ENCODE measurements around the gene CACNA1S.
A peak's percentile ranks its signal among the peaks of the same experiment; 100 is the strongest.

Gene CACNA1S

DNA sequence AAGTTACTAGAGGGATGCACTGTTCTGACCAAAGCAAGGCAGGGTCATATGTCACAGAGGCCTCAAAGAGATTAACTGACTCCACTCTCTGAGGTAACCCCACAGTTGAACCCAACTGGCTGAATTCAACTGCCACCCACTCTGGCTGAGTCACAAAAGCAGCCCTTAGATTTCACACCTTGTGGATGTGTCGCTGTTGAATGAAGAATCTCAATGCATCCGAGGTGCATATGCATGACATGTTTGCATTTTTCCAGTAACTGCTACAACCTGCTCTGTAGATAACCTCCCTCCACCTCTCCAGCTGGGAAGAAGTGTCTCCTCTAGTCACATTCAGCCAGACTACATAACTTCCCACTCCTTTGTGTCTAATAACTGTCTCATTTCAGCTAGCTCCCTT is 60.8 kb downstream of the CACNA1S start:
- H3K36me3 ChIP-seq (ENCODE audit: control insufficient read depth, insufficient read depth, low read length) = no peaks in the 10 kb centered on the region
- no peaks in the 10 kb centered on the region for H3K4me1 ChIP-seq (ENCODE audit: control insufficient read depth, insufficient read depth, low read length)
- no peak overlapping the region for H3K9ac ChIP-seq (ENCODE audit: low read depth, low read length)
- no peaks in the 10 kb centered on the region for H3K9me3 ChIP-seq (ENCODE audit: control insufficient read depth, insufficient read depth, low read length)
- no peaks in the 10 kb centered on the region for H3K27me3 ChIP-seq (ENCODE audit: control insufficient read depth, insufficient read depth, low read length)
- H3K4me3 ChIP-seq (ENCODE audit: low read depth, low read length) = no peak overlapping the region

DNA sequence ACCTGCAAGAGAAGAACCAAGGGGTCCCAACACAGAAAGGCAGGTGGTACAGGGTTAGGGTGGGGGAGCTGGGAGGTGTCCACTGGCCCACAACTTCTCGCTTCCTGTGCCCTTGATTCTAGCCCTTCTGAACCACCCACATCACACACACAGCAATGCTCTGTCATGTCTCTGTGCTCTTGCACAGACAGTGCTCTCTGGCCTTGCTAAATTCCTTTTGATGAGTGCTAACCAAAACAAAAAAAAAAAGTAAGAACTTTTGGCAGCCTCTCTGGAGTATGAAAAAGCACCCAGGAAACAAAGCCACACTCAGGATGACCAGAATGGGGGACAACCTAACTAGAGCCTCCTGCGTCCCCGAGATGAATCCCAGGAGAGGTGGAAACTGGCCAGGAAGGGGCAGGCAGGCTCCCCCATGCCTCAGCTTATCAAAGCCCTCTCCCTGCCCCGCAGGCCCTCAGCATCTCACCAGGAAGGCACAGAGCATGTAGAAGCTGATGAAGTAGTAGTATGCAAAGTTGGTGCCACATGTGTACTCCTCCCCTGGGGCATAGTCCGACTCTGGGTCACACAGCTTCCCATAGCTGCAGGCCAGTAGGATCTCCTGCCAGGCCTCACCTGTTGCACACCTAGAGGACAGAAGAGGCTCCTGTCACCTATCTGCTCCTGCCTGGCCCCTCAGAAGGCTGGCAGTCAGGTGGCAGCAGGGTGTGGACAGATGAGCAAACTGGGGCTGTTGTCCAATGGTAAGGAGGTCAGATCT is 61.5 kb downstream of the CACNA1S start:
- no peak overlapping the region for H3K9ac ChIP-seq (ENCODE audit: low read depth, low read length)
- no peaks in the 10 kb centered on the region for H3K36me3 ChIP-seq (ENCODE audit: control insufficient read depth, insufficient read depth, low read length)
- no peaks in the 10 kb centered on the region for H3K27me3 ChIP-seq (ENCODE audit: control insufficient read depth, insufficient read depth, low read length)
- no peaks in the 10 kb centered on the region for H3K9me3 ChIP-seq (ENCODE audit: control insufficient read depth, insufficient read depth, low read length)
- no peaks in the 10 kb centered on the region for H3K4me1 ChIP-seq (ENCODE audit: control insufficient read depth, insufficient read depth, low read length)
- no peak overlapping the region for H3K4me3 ChIP-seq (ENCODE audit: low read depth, low read length)

DNA sequence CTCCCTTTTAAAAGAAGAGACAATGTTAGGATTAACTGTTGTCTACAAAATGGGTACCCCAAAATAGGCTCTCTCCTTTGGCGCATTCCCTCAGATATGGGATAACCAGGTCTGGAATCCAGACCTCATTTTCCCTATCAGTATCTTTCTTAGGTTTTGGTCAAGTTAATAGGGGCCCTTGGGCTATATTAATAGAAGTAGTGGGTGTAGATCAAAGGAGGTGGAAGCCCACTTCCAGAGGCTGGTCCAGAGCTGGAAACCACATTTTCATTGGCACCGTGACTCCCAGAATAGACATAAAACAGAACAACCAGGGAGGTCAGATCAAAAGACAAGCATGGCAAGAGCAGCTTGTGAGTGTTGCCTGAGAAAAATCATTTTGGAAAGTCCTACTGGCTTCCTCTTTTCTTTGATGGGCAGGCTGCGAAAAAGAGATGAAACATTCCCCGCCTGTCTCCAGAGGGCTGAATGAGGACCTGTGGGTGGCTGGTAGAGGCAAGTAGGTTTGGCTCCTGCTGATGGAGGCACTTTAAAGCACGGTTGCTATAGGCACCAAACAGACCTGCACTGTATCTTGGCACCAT is 62.9 kb downstream of the CACNA1S start:
- Histone ChIP-seq H3K9ac (ENCODE audit: low read depth, low read length) (no peak overlapping the region), H3K36me3 (ENCODE audit: control insufficient read depth, insufficient read depth, low read length) (no peaks in the 10 kb centered on the region), H3K4me1 (ENCODE audit: control insufficient read depth, insufficient read depth, low read length) (no peaks in the 10 kb centered on the region), H3K27me3 (ENCODE audit: control insufficient read depth, insufficient read depth, low read length) (no peaks in the 10 kb centered on the region), H3K9me3 (ENCODE audit: control insufficient read depth, insufficient read depth, low read length) (no peaks in the 10 kb centered on the region), H3K4me3 (ENCODE audit: low read depth, low read length) (no peak overlapping the region)

DNA sequence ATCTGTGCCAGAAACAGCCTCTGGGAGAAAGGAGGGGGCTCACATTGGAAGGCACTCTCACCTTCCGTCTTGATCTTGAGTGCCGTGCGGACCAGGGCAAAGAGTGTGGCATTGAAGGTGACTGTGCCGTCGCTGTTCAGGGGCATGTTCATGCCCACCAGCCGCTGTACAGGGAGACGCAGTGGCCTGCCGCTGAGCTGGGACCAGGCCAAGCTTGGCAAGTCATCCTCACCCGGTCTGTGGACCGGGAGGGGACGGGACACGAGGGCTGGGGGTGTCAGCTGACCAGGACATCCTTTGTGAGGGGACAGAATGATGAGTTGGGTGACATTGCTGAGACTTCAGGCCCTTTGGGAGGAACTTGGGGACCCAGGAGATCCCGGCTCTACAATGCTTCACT is 63.7 kb downstream of the CACNA1S start:
- Histone ChIP-seq H3K4me1 (ENCODE audit: control insufficient read depth, insufficient read depth, low read length) (no peaks in the 10 kb centered on the region), H3K4me3 (ENCODE audit: low read depth, low read length) (no peak overlapping the region), H3K36me3 (ENCODE audit: control insufficient read depth, insufficient read depth, low read length) (no peaks in the 10 kb centered on the region), H3K27me3 (ENCODE audit: control insufficient read depth, insufficient read depth, low read length) (no peaks in the 10 kb centered on the region), H3K9me3 (ENCODE audit: control insufficient read depth, insufficient read depth, low read length) (no peaks in the 10 kb centered on the region), H3K9ac (ENCODE audit: low read depth, low read length) (no peak overlapping the region)

DNA sequence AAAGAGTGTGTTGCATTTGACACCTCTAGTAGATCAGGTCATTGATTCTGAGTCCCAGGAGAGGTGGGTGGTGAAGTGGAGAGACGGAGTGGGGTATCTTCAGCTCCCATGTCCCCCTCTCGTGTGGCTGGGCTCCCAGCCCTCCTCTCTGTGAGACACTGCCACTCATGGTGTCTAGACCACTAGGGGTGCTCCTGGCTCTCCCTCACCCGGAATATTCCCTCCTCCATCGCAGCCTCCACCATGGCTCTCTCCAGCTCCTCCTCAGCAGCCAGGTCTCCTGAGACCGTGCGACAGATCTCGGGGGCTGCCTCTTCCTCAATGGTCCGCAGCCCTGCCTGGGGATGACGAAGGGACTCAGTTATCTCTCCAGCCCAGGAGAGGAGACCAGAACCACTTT is 68.1 kb downstream of the CACNA1S start:
- H3K9ac ChIP-seq (ENCODE audit: low read depth, low read length) = no peak overlapping the region
- no peak overlapping the region for H3K4me3 ChIP-seq (ENCODE audit: low read depth, low read length)
- H3K27me3 ChIP-seq (ENCODE audit: control insufficient read depth, insufficient read depth, low read length) = no peaks in the 10 kb centered on the region
- H3K4me1 ChIP-seq (ENCODE audit: control insufficient read depth, insufficient read depth, low read length) = no peaks in the 10 kb centered on the region
- no peaks in the 10 kb centered on the region for H3K36me3 ChIP-seq (ENCODE audit: control insufficient read depth, insufficient read depth, low read length)
- no peaks in the 10 kb centered on the region for H3K9me3 ChIP-seq (ENCODE audit: control insufficient read depth, insufficient read depth, low read length)

DNA sequence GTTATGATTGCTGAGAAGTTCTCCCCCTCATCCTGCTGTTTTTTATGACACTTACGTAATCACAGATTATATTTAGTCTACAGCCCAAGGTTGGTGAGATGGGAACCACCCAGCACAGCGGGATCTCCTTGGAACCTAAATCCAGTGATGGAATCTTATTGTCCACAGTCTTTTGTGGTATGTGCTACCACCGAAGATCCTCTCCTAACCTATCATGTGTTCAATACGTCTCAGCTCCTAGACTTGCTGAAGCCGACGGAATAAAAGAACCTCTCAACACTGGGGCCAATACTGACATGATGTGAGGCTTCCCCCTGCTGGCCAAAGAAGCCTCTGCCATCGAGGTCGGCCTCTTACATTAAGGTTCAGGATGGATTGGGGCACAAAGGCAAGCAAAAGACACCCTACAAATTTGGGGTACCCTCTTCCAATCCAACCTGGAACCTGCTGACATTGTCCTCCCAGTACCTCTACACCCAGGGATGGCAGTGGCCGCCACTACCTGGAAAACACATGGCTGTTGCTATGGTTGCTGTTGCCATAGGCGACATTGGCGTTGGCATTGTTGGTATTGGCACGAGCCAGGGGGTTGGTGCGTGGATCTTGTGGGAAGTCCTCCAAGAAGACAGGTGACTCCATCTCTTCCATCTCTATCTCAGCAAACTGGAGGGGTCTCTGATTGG is 69.3 kb downstream of the CACNA1S start:
- Histone ChIP-seq H3K27me3 (ENCODE audit: control insufficient read depth, insufficient read depth, low read length) (no peaks in the 10 kb centered on the region), H3K9ac (ENCODE audit: low read depth, low read length) (no peak overlapping the region), H3K4me3 (ENCODE audit: low read depth, low read length) (no peak overlapping the region), H3K36me3 (ENCODE audit: control insufficient read depth, insufficient read depth, low read length) (no peaks in the 10 kb centered on the region), H3K4me1 (ENCODE audit: control insufficient read depth, insufficient read depth, low read length) (no peaks in the 10 kb centered on the region), H3K9me3 (ENCODE audit: control insufficient read depth, insufficient read depth, low read length) (no peaks in the 10 kb centered on the region)

DNA sequence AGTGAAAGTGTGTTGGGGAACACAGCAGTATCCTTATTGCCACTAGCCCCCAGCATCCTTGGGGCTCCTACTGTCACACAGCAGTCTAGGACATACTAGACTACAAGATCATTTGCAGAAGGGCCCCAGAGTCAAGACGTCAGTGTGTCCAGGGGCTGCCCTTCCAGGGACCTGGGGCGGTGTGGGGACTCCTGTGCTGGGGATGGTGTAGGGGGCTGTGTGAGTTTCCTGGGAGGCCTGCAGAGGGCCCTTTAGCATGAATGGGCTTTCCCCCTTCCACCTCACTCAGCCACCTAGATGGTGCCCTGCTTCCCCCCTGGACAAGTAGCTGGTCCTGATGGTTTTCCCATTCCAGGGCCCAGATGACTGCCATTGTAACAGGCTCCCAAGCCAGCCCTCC is 71.2 kb downstream of the CACNA1S start:
- H3K27me3 ChIP-seq (ENCODE audit: control insufficient read depth, insufficient read depth, low read length) = no peaks in the 10 kb centered on the region
- no peak overlapping the region for H3K9ac ChIP-seq (ENCODE audit: low read depth, low read length)
- no peak overlapping the region for H3K4me3 ChIP-seq (ENCODE audit: low read depth, low read length)
- no peaks in the 10 kb centered on the region for H3K36me3 ChIP-seq (ENCODE audit: control insufficient read depth, insufficient read depth, low read length)
- no peaks in the 10 kb centered on the region for H3K4me1 ChIP-seq (ENCODE audit: control insufficient read depth, insufficient read depth, low read length)
- no peaks in the 10 kb centered on the region for H3K9me3 ChIP-seq (ENCODE audit: control insufficient read depth, insufficient read depth, low read length)

DNA sequence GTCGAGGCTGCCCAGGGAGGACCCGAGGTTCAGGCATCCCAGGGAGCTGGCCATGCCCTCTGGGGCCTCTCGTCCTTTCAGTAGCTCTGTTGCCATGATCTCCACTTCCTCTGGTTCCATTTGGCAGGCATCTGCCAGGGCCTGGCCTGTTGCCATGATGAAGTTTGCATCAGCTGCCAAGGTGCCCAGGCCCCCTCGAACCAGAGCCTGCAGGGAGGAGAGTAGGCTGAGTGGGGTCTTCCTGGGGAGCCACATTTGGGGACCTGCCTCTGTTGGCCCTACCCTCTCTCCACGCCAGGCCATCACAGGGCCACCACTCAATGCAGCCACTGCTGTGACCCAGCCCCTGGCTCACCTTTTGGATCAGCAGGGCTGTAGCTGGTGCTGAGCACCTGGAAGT is 72.3 kb downstream of the CACNA1S start:
- no peaks in the 10 kb centered on the region for H3K4me1 ChIP-seq (ENCODE audit: control insufficient read depth, insufficient read depth, low read length)
- H3K9ac ChIP-seq (ENCODE audit: low read depth, low read length) = no peak overlapping the region
- H3K36me3 ChIP-seq (ENCODE audit: control insufficient read depth, insufficient read depth, low read length) = no peaks in the 10 kb centered on the region
- no peaks in the 10 kb centered on the region for H3K27me3 ChIP-seq (ENCODE audit: control insufficient read depth, insufficient read depth, low read length)
- no peaks in the 10 kb centered on the region for H3K9me3 ChIP-seq (ENCODE audit: control insufficient read depth, insufficient read depth, low read length)
- H3K4me3 ChIP-seq (ENCODE audit: low read depth, low read length) = no peak overlapping the region

DNA sequence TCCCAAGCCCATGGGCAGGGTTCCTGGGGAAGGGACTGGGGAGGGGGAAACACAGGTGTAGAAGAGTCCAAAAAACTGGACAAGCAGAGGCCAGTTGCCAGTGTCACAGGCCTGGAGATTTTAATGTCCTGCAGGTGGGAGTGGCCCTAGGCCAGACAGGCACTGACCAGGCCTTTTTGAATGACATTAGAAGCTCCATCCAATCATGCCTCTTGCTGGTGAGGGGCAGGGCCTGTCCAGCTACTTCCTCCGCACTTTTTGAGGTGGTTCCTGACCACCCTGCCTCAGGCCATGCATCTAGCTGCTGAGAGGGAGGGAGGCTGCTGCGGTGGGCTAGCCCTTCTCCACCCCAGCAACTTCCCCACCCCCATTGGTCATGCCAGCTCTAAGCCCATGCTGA is 72.8 kb downstream of the CACNA1S start:
- no peak overlapping the region for H3K4me3 ChIP-seq (ENCODE audit: low read depth, low read length)
- no peaks in the 10 kb centered on the region for H3K36me3 ChIP-seq (ENCODE audit: control insufficient read depth, insufficient read depth, low read length)
- no peaks in the 10 kb centered on the region for H3K4me1 ChIP-seq (ENCODE audit: control insufficient read depth, insufficient read depth, low read length)
- H3K9me3 ChIP-seq (ENCODE audit: control insufficient read depth, insufficient read depth, low read length) = no peaks in the 10 kb centered on the region
- no peak overlapping the region for H3K9ac ChIP-seq (ENCODE audit: low read depth, low read length)
- H3K27me3 ChIP-seq (ENCODE audit: control insufficient read depth, insufficient read depth, low read length) = no peaks in the 10 kb centered on the region

DNA sequence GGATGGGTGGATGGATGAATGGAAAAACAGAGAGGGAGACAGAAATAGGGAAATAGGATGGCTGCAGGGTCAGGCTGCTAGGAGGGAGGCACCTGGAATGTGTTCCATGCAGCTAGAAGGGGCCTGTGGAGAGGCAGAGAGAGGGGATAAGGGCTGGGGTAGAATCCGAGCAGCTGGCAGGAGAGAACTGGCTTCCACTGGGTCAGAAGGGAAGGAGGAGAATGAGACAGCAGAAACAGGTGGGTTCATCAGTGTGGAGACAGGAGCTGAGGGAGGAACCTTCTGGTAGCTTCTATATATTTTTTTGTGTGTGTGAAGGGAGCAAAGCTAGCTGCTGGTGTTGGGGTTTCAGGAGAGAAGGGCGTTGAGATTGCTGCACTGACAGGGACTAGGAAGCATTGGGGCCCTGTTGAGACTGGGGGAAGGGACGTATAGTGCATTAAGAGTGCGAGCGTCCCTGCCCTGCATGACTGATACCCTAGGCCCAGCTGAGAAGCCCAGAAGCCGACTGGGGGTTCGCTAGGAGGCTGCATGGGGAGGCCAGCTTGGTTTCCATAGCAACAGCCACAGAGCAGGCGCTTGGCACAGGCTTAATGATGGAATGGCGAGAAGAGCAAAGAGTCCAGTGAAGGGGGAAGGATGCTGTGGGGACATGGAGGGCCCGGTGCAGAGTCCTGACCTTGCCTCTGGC is 73.9 kb downstream of the CACNA1S start:
- no peaks in the 10 kb centered on the region for H3K36me3 ChIP-seq (ENCODE audit: control insufficient read depth, insufficient read depth, low read length)
- no peak overlapping the region for H3K9ac ChIP-seq (ENCODE audit: low read depth, low read length)
- H3K9me3 ChIP-seq (ENCODE audit: control insufficient read depth, insufficient read depth, low read length) = no peaks in the 10 kb centered on the region
- no peaks in the 10 kb centered on the region for H3K4me1 ChIP-seq (ENCODE audit: control insufficient read depth, insufficient read depth, low read length)
- no peaks in the 10 kb centered on the region for H3K27me3 ChIP-seq (ENCODE audit: control insufficient read depth, insufficient read depth, low read length)
- no peak overlapping the region for H3K4me3 ChIP-seq (ENCODE audit: low read depth, low read length)

DNA sequence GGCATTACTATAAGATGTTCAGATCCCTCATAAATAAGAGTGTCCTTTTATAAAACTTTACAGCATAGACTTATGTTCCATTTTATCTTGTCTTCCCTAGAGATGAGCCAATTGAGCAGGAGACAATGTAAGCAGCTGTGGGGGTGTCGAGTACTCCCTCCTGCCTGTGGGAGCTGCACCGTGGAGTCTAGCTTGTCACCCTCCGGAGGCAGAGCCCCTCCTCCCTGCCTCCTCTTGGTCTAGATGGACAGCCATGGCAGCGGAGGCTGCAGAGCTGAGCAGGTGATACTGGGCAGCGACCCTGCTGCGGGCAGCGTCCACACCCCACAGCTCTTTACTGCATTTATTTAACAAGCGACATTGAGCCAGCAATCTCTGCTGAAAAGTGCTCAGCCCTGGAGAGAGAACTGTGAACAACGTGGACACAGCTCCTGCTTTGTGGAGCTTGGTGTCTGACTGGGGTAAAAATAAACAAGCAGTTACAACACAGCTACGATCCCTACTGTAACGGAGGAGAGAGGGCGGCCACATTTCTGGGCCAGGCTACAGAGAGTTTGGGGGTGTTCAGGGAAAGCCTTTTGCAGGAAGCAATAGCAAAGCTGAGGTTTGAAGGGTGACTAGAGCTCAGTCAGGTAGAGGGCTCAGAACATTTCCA is 75.9 kb downstream of the CACNA1S start:
- Histone ChIP-seq H3K4me3 (ENCODE audit: low read depth, low read length) (no peak overlapping the region), H3K9me3 (ENCODE audit: control insufficient read depth, insufficient read depth, low read length) (no peaks in the 10 kb centered on the region), H3K27me3 (ENCODE audit: control insufficient read depth, insufficient read depth, low read length) (no peaks in the 10 kb centered on the region), H3K36me3 (ENCODE audit: control insufficient read depth, insufficient read depth, low read length) (no peaks in the 10 kb centered on the region), H3K4me1 (ENCODE audit: control insufficient read depth, insufficient read depth, low read length) (no peaks in the 10 kb centered on the region), H3K9ac (ENCODE audit: low read depth, low read length) (peak overlapping the region; percentile 24)
